ENCODE data around the gene CACNA2D3.

The CACNA2D3 gene

GRCh38 chr3:54345847-54346375 is 223.6 kb downstream of the CACNA2D3 start:
- no peak for DNase-seq

GRCh38 chr3:54347060-54347459 is 224.7 kb downstream of the CACNA2D3 start:
- DNase-seq: no peak

- DNase-seq: no peak
These were observed 225.6 kb downstream of the CACNA2D3 start for GRCh38 chr3:54347933-54348332.

GRCh38 chr3:54349231-54349652 is 226.9 kb downstream of the CACNA2D3 start:
- DNase-seq: no peak

- no peak for DNase-seq
These were observed 227.3 kb downstream of the CACNA2D3 start for GRCh38 chr3:54349691-54350090.

- DNase-seq: no peak
These were observed 231.2 kb downstream of the CACNA2D3 start for GRCh38 chr3:54353546-54353945.

- DNase-seq: no peak
These were observed 231.6 kb downstream of the CACNA2D3 start for GRCh38 chr3:54353946-54354345.

GRCh38 chr3:54355800-54356199 is 233.4 kb downstream of the CACNA2D3 start:
- DNase-seq: no peak

- DNase-seq: no peak
These were observed 234.1 kb downstream of the CACNA2D3 start for GRCh38 chr3:54356261-54357045.

- DNase-seq: no peak
These were observed 234.9 kb downstream of the CACNA2D3 start for GRCh38 chr3:54357301-54357700.

- DNase-seq: no peak
These were observed 236.0 kb downstream of the CACNA2D3 start for GRCh38 chr3:54358316-54358715.

GRCh38 chr3:54358969-54359694 is 236.8 kb downstream of the CACNA2D3 start:
- DNase-seq: no peak

- DNase-seq: no peak
These were observed 238.0 kb downstream of the CACNA2D3 start for GRCh38 chr3:54360320-54360719.

- no peak for DNase-seq
These were observed 239.5 kb downstream of the CACNA2D3 start for GRCh38 chr3:54361746-54362283.

- DNase-seq: no peak
These were observed 243.8 kb downstream of the CACNA2D3 start for GRCh38 chr3:54366007-54366750.

GRCh38 chr3:54366839-54367238 is 244.5 kb downstream of the CACNA2D3 start:
- DNase-seq: no peak

- no peak for DNase-seq
These were observed 249.9 kb downstream of the CACNA2D3 start for GRCh38 chr3:54372232-54372631.

GRCh38 chr3:54374214-54374852 is 252.0 kb downstream of the CACNA2D3 start:
- DNase-seq: peak; percentile 12

GRCh38 chr3:54376142-54376807 is 253.9 kb downstream of the CACNA2D3 start:
- DNase-seq: no peak

GRCh38 chr3:54376939-54377578 is 254.7 kb downstream of the CACNA2D3 start:
- DNase-seq: no peak

GRCh38 chr3:54378184-54378583 is 255.8 kb downstream of the CACNA2D3 start:
- no peak for DNase-seq
